Ishikawa (cell line): ENCODE results near the gene ROPN1L.

Experiments used
- CEBPB ChIP-seq: IDR thresholded peaks from 2 replicates; pipeline ENCODE4 v1.6.1; 2012
- CREB1 ChIP-seq: IDR thresholded peaks from 2 replicates; pipeline ENCODE4 v1.6.1; 2012; ENCODE audit warnings: low read depth
- EGR1 ChIP-seq: IDR thresholded peaks from 2 replicates; pipeline ENCODE4 v1.6.1; 2012
- EP300 ChIP-seq: IDR thresholded peaks from 2 replicates; pipeline ENCODE4 v1.6.1; 2012; ENCODE audit warnings: borderline replicate concordance
- FOXM1 ChIP-seq: IDR thresholded peaks from 2 replicates; pipeline ENCODE4 v1.6.1; 2012; ENCODE audit warnings: low read depth, borderline replicate concordance
- MAX ChIP-seq: IDR thresholded peaks from 2 replicates; pipeline ENCODE4 v1.6.1; 2012
- NFIC ChIP-seq: IDR thresholded peaks from 2 replicates; pipeline ENCODE4 v1.6.1; 2012
- RAD21 ChIP-seq: IDR thresholded peaks from 2 replicates; pipeline ENCODE4 v1.6.1; 2012; ENCODE audit warnings: low read depth
- REST ChIP-seq: IDR thresholded peaks from 2 replicates; pipeline ENCODE4 v1.6.1; 2012; ENCODE audit warnings: low read depth, mild to moderate bottlenecking
- TAF1 ChIP-seq: IDR thresholded peaks from 2 replicates; pipeline ENCODE4 v1.6.1; 2012; ENCODE audit warnings: low read depth, mild to moderate bottlenecking
- TCF12 ChIP-seq: IDR thresholded peaks from 2 replicates; pipeline ENCODE4 v1.6.1; 2012; ENCODE audit warnings: low read depth
- TEAD4 ChIP-seq: IDR thresholded peaks from 2 replicates; pipeline ENCODE4 v1.6.1; 2012
- USF1 ChIP-seq: IDR thresholded peaks from 2 replicates; pipeline ENCODE4 v1.6.1; 2012
- YY1 ChIP-seq: IDR thresholded peaks from 2 replicates; pipeline ENCODE4 v1.6.1; 2012; ENCODE audit warnings: low read depth
- ZBTB7A ChIP-seq: IDR thresholded peaks from 2 replicates; pipeline ENCODE4 v1.6.1; 2012; ENCODE audit warnings: low read depth

Gene ROPN1L

GRCh38 chr5:10509575-10509974, 67.9 kb downstream of the ROPN1L start:
- TF ChIP-seq CEBPB (no peak), FOXM1 (no peak), MAX (no peak), REST (no peak), EP300 (no peak), RAD21 (no peak), TCF12 (no peak), EGR1 (no peak), USF1 (no peak), TAF1 (no peak), ZBTB7A (no peak), CREB1 (no peak), YY1 (no peak), TEAD4 (no peak), NFIC (no peak)

GRCh38 chr5:10511741-10512640, 70.3 kb downstream of the ROPN1L start:
- no peak for TF ChIP-seq TEAD4
- TF ChIP-seq TAF1: no peak
- TF ChIP-seq YY1: no peak
- TF ChIP-seq RAD21: no peak
- TF ChIP-seq FOXM1: no peak
- no peak for TF ChIP-seq MAX
- TF ChIP-seq NFIC: no peak
- TF ChIP-seq USF1: no peak
- no peak for TF ChIP-seq CREB1
- no peak for TF ChIP-seq ZBTB7A
- TF ChIP-seq CEBPB: no peak
- TF ChIP-seq EGR1: no peak
- no peak for TF ChIP-seq TCF12
- TF ChIP-seq EP300: no peak
- no peak for TF ChIP-seq REST

- TF ChIP-seq FOXM1 (peak; percentile 81), TEAD4 (peak; percentile 97), EP300 (peak; percentile 91), TAF1 (no peak), NFIC (peak; percentile 99), CEBPB (peak; percentile 49; the same call in 1 of the 2 replicates), REST (no peak), MAX (peak; percentile 86), RAD21 (peak; percentile 29; the same call in 1 of the 2 replicates), TCF12 (peak; percentile 94), YY1 (peak; percentile 43; the same call in 1 of the 2 replicates), CREB1 (no peak), EGR1 (no peak), USF1 (no peak), ZBTB7A (no peak)
Observed at GRCh38 chr5:10513501-10514442, 72.1 kb downstream of the ROPN1L start.
